GM18511 (cell line): ENCODE results near the gene SLC30A5.
"Not testable (repeated sequence)": the region's sequence is repeated elsewhere in the genome, so short reads cannot be mapped to it uniquely, and the experiment has no call there.

Source experiments
- ATAC-seq: cut with Tn5 transposase; IDR thresholded peaks from one replicate; pipeline ENCODE4 v1.9.1; 2021; ENCODE audit warnings: mild to moderate bottlenecking, moderate library complexity; ENCODE audit not compliant: unreplicated experiment

The SLC30A5 gene

GRCh38 chr5:69093771-69094482 is at the start of gene SLC30A5:
TSS of gene SLC30A5 (plus strand) at chr5:69094014. CDS start at chr5:69094256, 242 bp downstream.
- ATAC-seq: peak; percentile 99

GRCh38 chr5:69045213-69045612 is 48.6 kb upstream of the SLC30A5 start:
- not testable (repeated sequence) for ATAC-seq

GRCh38 chr5:69046375-69046957 is 47.3 kb upstream of the SLC30A5 start:
- no peak for ATAC-seq

- no peak for ATAC-seq
These were observed 45.6 kb upstream of the SLC30A5 start for GRCh38 chr5:69048230-69048629.

GRCh38 chr5:69049151-69049550 is 44.7 kb upstream of the SLC30A5 start:
- ATAC-seq: no peak

- ATAC-seq: no peak
These were observed 44.0 kb upstream of the SLC30A5 start for GRCh38 chr5:69049796-69050195.

GRCh38 chr5:69050214-69050613 is 43.6 kb upstream of the SLC30A5 start:
- no peak for ATAC-seq

GRCh38 chr5:69052181-69052580 is 41.6 kb upstream of the SLC30A5 start:
- ATAC-seq: no peak

GRCh38 chr5:69074664-69075521 is 18.9 kb upstream of the SLC30A5 start:
- ATAC-seq: no peak

- ATAC-seq: no peak
These were observed 18.2 kb upstream of the SLC30A5 start for GRCh38 chr5:69075522-69076179.

GRCh38 chr5:69078921-69079540 is 14.8 kb upstream of the SLC30A5 start:
- ATAC-seq: no peak

- no peak for ATAC-seq
These were observed 14.3 kb upstream of the SLC30A5 start for GRCh38 chr5:69079556-69079955.

- no peak for ATAC-seq
These were observed 10.4 kb upstream of the SLC30A5 start for GRCh38 chr5:69083412-69083811.

- ATAC-seq: no peak
These were observed 9.6 kb upstream of the SLC30A5 start for GRCh38 chr5:69084195-69084594.

GRCh38 chr5:69084903-69085302 is 8.9 kb upstream of the SLC30A5 start:
- ATAC-seq: no peak

GRCh38 chr5:69086206-69086605 is 7.6 kb upstream of the SLC30A5 start:
- ATAC-seq: no peak

- ATAC-seq: not testable (repeated sequence)
These were observed 5.8 kb upstream of the SLC30A5 start for GRCh38 chr5:69088006-69088405.

GRCh38 chr5:69090158-69090557 is 3.7 kb upstream of the SLC30A5 start:
- ATAC-seq: no peak

GRCh38 chr5:69091771-69092170 is 2.0 kb upstream of the SLC30A5 start:
- no peak for ATAC-seq

GRCh38 chr5:69092969-69093368 is 845 bp upstream of the SLC30A5 start:
- ATAC-seq: no peak

- ATAC-seq: no peak
These were observed 5.5 kb downstream of the SLC30A5 start for GRCh38 chr5:69099302-69099701.
